Loucy (cell line): ENCODE results near the gene CRAT.

Experiments
- H2AFZ ChIP-seq: fragments of 200-600 bp; sonication (generic); 2 replicates; pipeline ENCODE4 v1.6.0; 2016; ENCODE audit warnings: antibody characterized with exemption, mild to moderate bottlenecking, low read length, moderate library complexity
- H3F3A ChIP-seq: fragments of 200-600 bp; 2 replicates; pipeline ENCODE4 v1.6.0; 2016; ENCODE audit warnings: antibody characterized with exemption, low read depth, mild to moderate bottlenecking
- H3K27me3 ChIP-seq: fragments of 200-600 bp; sonication (generic); 2 replicates; pipeline ENCODE4 v1.6.1; 2014; ENCODE audit warnings: low read length, mild to moderate bottlenecking; ENCODE audit not compliant: insufficient read depth, poor library complexity, severe bottlenecking
- H3K36me3 ChIP-seq: fragments of 200-600 bp; sonication (generic); 2 replicates; pipeline ENCODE4 v1.6.1; 2016; ENCODE audit warnings: low read length; ENCODE audit not compliant: insufficient read depth
- H3K4me1 ChIP-seq: fragments of 200-600 bp; sonication (generic); 2 replicates; pipeline ENCODE4 v1.5.1; 2014; ENCODE audit warnings: low read length, mild to moderate bottlenecking; ENCODE audit not compliant: insufficient read depth, poor library complexity, severe bottlenecking
- H3K4me2 ChIP-seq: fragments of 200-600 bp; sonication (generic); 2 replicates; pipeline ENCODE4 v1.6.0; 2014; ENCODE audit warnings: antibody characterized with exemption, low read length, low read depth, mild to moderate bottlenecking; ENCODE audit not compliant: poor library complexity, severe bottlenecking
- H3K4me3 ChIP-seq: fragments of 200-600 bp; sonication (generic); 2 replicates; pipeline ENCODE4 v1.5.1; 2014; ENCODE audit warnings: low read length, mild to moderate bottlenecking, mixed read lengths; ENCODE audit not compliant: poor library complexity, severe bottlenecking
- H3K79me2 ChIP-seq: fragments of 200-600 bp; sonication (generic); 2 replicates; pipeline ENCODE4 v1.6.1; 2014; ENCODE audit warnings: low read length; ENCODE audit not compliant: insufficient read depth
- H3K9ac ChIP-seq: fragments of 200-600 bp; sonication (generic); 2 replicates; pipeline ENCODE4 v1.6.0; 2014; ENCODE audit warnings: mild to moderate bottlenecking, low read depth, low read length, moderate library complexity; ENCODE audit not compliant: poor library complexity, severe bottlenecking
- H3K9me2 ChIP-seq: fragments of 200-600 bp; sonication (generic); replicated peaks from 2 replicates; pipeline ENCODE4 v1.6.1; 2016; ENCODE audit warnings: low read depth, low read length, mixed read lengths
- H3K9me3 ChIP-seq: fragments of 200-600 bp; sonication (generic); 2 replicates; pipeline ENCODE4 v1.6.1; 2014; ENCODE audit warnings: mild to moderate bottlenecking, antibody characterized with exemption, low read length, low read depth; ENCODE audit not compliant: insufficient read depth
- H4K20me1 ChIP-seq: fragments of 200-600 bp; sonication (generic); 2 replicates; pipeline ENCODE4 v1.6.0; 2014; ENCODE audit warnings: antibody characterized with exemption, low read length, mild to moderate bottlenecking; ENCODE audit not compliant: insufficient read depth, poor library complexity, severe bottlenecking
- EZH2phosphoT487 ChIP-seq: fragments of 200-600 bp; IDR thresholded peaks from 2 replicates; pipeline ENCODE4 v1.6.1; 2018; ENCODE audit warnings: antibody characterized with exemption, mild to moderate bottlenecking, moderate library complexity, borderline replicate concordance
- TF ChIP-seq, protein P1 (sequence below): fragments of 200-600 bp; sonication (generic); conservative IDR thresholded peaks from 2 replicates; pipeline ENCODE4 v1.5.1; 2014; ENCODE audit warnings: mild to moderate bottlenecking, antibody characterized with exemption, low read length

Gene CRAT

DNA sequence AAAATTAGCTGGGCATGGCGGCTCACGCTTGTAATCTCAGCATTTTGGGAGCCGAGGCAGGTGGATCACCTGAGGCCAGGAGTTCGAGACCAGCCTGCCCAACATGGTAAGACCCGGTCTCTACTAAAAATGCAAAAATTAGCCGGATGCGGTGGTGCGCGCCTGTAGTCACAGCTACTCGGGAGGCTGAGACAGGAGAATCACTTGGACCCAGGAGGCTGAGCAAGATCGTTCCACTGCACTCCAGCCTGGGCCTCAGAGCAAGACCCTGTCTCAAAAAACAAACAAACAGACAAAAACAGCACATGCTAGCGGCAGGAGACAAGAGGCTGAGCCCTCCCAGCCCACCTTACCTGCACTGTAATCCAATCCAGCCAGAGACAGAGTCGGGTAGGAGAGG lies 30.8 kb downstream of the CRAT start:
- Histone ChIP-seq H4K20me1 (peaks cover 9% of the 10 kb centered on the region), H3K9me3 (no peaks in the 10 kb centered on the region), H3K9ac (peak overlapping the region; percentile 54), H3K79me2 (peaks cover 35% of the 10 kb centered on the region), H3K9me2 (no peaks in the 10 kb centered on the region), H3K36me3 (no peaks in the 10 kb centered on the region), H2AFZ (no peak overlapping the region), H3K27me3 (no peaks in the 10 kb centered on the region), H3K4me2 (peak overlapping the region; percentile 70), H3K4me3 (peak overlapping the region; percentile 77), H3K4me1 (peaks cover 10% of the 10 kb centered on the region), H3F3A (no peaks in the 10 kb centered on the region)
- TF ChIP-seq EZH2phosphoT487, result no peak
- TF ChIP-seq, protein P1, sequence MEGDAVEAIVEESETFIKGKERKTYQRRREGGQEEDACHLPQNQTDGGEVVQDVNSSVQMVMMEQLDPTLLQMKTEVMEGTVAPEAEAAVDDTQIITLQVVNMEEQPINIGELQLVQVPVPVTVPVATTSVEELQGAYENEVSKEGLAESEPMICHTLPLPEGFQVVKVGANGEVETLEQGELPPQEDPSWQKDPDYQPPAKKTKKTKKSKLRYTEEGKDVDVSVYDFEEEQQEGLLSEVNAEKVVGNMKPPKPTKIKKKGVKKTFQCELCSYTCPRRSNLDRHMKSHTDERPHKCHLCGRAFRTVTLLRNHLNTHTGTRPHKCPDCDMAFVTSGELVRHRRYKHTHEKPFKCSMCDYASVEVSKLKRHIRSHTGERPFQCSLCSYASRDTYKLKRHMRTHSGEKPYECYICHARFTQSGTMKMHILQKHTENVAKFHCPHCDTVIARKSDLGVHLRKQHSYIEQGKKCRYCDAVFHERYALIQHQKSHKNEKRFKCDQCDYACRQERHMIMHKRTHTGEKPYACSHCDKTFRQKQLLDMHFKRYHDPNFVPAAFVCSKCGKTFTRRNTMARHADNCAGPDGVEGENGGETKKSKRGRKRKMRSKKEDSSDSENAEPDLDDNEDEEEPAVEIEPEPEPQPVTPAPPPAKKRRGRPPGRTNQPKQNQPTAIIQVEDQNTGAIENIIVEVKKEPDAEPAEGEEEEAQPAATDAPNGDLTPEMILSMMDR, result no peak

DNA sequence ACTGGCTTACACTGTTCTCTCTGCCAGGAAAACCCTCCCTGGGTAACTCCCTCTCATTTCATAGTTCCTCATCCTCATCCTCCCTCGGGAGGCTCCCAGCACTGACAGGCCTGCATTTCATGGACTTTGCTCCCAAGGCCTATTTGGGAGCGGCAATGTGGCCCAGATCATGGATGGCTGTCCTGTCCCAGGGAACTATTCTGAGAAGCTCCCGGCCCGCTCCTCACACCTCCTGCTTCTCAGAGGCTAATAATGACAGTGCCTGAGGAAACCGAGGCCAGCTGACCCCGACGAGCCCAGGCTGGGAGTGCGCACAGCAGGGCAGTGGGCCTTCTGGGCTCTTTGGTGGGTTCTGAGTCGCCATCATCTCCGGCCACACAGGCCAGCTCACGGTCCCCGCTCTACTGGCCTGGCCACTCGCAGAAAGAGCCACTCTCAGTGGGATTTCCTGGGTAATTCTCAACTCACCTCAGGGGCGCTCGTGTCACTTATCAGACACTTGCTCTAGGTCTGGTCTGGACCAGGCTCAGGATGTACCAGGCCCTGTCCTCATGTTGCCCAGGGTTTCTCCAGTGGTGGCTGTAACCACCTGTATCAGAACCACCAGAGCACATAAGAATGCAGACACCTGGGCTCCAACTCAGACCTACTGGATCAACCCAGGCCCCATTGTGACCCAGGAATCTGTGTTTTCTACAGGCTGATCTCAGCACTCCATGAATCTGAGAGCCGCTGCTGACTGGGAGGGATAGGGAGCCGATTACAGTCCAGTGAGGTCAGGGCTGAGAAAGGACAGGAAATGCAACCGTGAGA lies 31.7 kb downstream of the CRAT start:
- H3K36me3 ChIP-seq, result no peaks in the 10 kb centered on the region
- H2AFZ ChIP-seq, result no peak overlapping the region
- H3K27me3 ChIP-seq, result no peaks in the 10 kb centered on the region
- no peak overlapping the region for H3K9ac ChIP-seq
- TF ChIP-seq EZH2phosphoT487, result no peak
- TF ChIP-seq, protein P1, result no peak
- peaks cover 9% of the 10 kb centered on the region for H4K20me1 ChIP-seq
- no peaks in the 10 kb centered on the region for H3K9me2 ChIP-seq
- H3K4me3 ChIP-seq, result no peak overlapping the region
- peaks cover 10% of the 10 kb centered on the region for H3K4me1 ChIP-seq
- H3K9me3 ChIP-seq, result no peaks in the 10 kb centered on the region
- H3K4me2 ChIP-seq, result no peak overlapping the region
- peaks cover 31% of the 10 kb centered on the region for H3K79me2 ChIP-seq
- no peaks in the 10 kb centered on the region for H3F3A ChIP-seq

DNA sequence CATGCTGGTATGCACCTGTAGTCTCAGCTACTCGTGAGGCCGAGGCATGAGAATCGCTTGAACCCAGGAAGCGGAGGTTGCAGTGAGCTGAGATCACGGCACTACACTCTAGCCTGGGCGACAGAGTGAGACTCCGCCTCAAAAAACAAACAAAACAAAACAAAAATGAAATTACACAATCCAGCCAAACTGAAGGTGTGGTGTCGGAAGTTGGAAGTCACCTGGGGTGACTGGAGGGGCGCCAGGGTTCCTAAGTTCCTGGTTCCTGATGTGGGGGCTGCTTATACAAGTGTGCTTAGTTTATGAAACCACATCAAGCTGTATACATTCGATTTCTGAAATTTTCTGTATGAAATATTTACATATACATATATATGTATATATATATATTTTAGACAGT lies 33.4 kb downstream of the CRAT start:
- Histone ChIP-seq H3K36me3 (no peaks in the 10 kb centered on the region), H3K9me3 (no peaks in the 10 kb centered on the region), H4K20me1 (peaks cover 7% of the 10 kb centered on the region), H3K27me3 (no peaks in the 10 kb centered on the region), H3K9ac (no peak overlapping the region), H3K4me2 (no peak overlapping the region), H3K4me1 (peaks cover 5% of the 10 kb centered on the region), H2AFZ (no peak overlapping the region), H3K9me2 (no peaks in the 10 kb centered on the region), H3K4me3 (no peak overlapping the region), H3F3A (no peaks in the 10 kb centered on the region), H3K79me2 (peaks cover 15% of the 10 kb centered on the region)
- TF ChIP-seq EZH2phosphoT487, result no peak
- TF ChIP-seq, protein P1, result no peak
